ENCODE results near the gene APOBEC2.
"Not testable (repeated sequence)": the region's sequence is repeated elsewhere in the genome, so short reads cannot be mapped to it uniquely, and the experiment has no call there.

The APOBEC2 gene
- total RNA-seq = 0 to 0.88 (median 0) reads per million in 17 experiments

- DNase-seq = no peak
Measured at GRCh38 chr6:41053041-41053440, at the start of gene APOBEC2. Gene APOBEC2 (plus strand): TSS chr6:41053202. CDS start chr6:41053348, 146 bp downstream.

DNA sequence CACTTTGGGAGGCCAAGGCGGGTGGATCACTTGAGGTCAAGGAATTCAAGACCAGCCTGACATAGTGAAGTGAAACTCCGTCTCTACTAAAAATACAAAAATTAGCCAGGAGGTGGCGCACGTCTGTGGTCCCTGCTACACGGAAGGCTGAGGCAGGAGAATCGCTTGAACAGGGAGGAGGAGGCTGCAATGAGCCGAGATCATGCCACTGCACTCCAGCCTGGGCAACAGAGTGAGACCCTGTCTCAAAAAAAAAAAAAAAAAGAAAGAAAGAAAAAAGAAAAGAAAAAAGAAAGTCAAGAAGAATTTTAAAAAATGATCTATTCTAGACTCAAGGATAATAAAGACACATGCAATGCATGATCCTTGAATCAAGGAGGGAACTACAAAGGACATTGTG is 46.8 kb upstream of the APOBEC2 start:
- DNase-seq = peak; percentile 80 to 90 (median 85)

DNA sequence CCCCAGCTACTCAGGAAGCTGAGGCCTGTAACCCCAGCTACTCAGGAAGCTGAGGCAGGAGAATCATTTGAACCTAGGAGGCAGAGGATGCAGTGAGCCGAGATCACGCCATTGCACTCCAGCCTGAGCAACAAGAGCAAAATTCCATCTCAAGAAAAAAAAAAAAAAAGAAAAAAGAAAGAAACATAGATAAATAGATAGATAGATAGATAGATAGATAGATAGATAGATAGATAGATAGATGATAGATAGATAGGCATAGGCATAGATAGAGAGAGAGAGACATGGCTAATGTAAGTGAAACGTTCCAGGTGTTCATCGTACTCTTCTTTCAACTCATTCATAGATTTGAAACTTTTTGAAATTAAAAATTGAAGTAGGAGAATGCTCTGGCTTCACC is 46.0 kb upstream of the APOBEC2 start:
- not testable (repeated sequence) for DNase-seq

DNA sequence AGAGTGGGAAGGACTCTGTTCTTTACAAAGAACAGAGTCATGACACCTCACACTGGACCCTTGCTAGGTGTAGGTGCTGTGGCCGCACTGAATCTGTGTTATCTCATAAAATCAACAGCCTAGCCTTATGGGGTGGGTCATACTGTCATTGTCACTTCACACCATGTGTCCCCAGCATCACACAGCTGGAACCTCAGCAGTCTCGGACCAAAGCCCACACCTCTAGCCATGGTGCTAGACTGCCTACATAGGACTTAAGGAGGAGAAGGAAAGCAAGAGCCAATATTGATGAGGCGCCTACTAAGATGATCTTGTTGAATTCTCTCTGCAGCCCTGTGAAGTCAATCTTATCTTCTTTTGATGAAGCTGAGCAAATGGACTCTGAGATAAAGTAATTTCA is 45.0 kb upstream of the APOBEC2 start:
- DNase-seq = peak in 1 of 4 experiments; percentile 33

GRCh38 chr6:41009669-41010068 is 43.3 kb upstream of the APOBEC2 start:
- no peak for DNase-seq

DNA sequence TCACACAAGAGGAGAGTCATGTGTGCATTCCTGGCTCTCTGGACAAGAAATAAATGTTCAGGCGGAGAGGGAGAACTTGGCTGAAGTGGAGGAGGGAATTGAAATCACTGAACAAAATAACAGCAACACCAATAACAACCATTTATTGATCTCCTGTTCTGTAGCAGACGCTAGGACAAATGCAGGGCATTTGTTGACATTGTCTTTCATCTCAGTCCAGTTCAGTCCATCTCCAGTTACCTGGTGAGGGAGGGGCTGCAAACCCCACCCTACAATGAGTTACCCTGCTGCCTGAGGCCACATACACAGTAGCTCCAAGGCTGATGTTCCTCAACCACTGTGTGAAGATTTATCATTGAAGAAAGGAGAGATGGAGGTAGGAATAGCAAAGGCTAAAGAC is 41.3 kb upstream of the APOBEC2 start:
- DNase-seq = no peak

DNA sequence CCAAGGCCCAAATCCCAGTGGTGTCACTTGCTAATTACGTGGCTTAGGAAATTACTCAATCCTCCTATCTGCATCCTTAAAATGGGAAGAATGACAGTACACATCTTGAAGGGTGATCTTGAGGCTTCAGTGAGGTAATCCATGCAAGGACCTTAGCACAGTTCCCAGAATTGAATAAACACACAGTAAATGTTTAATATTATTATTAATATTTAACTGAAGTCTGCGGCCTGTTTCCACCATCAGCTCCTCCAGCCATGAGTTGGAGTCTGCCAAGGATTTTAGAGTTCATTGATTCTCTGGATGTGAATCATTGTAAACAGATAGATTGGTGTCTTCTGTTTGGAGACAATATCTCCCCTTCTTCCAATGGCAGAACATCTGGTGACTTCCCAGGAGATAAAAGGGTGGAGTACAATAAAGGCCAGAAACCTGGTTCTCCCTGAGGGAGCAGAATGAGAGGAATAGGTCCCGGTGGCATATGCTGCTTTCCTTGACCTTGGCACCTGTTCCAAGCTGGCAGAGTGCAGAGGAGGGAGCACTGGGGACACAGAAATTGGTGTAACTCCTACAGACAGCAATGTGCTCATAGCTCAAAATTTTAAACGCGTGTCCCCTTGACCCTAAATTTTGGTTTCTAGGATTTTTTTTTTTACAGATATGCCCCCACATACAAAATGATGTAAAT is 39.4 kb upstream of the APOBEC2 start:
- DNase-seq = peak in 3 of 4 experiments; percentile 13 to 54 (median 47)

DNA sequence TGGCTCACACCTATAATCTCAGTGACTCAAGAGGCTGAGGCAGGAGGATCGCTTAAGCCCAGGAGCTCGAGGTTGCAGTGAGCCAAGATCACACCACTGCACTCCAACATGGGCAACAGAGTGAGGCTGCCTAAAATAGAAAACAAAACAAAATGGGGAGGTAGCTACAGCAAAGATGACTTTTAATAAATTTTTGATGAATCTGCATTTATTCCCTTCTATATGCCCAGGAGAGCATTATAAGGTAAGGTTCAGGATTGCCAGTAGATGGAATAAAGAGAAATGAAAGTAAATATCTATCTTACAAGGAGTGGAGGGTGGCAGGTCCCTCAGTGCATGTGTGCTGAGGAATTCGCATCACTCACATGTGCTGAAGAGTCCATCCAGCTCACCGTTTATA is 38.2 kb upstream of the APOBEC2 start:
- no peak for DNase-seq

DNA sequence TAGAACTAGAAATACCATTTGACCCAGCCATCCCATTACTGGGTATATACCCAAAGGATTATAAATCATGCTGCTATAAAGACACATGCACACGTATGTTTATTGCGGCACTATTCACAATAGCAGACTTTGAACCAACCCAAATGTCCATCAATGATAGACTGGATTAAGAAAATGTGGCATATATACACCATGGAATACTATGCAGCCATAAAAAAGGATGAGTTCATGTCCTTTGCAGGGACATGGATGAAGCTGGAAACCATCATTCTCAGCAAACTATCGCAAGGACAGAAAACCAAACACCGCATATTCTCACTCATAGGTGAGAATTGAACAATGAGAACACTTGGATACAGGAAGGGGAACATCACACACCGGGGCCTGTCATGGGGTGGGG is 37.1 kb upstream of the APOBEC2 start:
- DNase-seq = not testable (repeated sequence)

DNA sequence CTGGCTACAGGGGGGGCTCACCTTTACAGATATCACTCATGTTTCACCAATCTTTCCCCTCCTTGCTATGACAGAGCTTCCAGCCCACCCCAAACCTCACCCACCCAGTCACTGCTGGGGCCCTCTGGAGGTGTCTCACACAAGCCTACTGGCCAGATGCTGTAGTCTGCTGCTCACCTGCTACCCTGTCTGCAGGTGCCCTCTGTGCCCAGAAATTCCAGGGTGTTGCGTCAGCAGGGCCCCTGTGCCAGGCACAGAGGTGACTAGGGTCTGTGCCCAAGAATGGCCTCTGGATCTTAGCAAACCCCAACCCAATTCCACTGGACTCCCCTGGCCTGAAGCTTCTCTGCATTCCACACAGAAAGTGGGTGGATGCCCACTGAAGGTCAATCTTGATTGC is 35.3 kb upstream of the APOBEC2 start:
- DNase-seq = no peak

DNA sequence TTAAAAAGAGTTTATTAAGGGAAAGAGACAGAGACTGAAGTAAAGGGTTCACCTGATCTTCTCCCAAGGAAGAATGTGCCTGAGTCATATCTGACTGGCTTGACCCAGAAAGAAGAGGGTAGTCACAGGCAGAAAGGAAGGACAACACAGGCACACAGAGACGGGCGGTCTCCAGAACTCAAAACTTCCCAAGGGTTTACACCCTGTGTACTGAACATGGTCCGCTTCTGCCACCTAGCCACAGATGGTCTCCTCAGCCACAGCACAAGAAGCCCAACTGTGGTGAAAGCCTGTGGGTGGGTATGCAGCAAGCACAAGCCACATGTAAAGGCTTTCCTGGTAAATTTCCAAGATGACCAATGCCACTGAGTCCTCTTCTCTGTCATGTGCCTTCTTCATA is 31.2 kb upstream of the APOBEC2 start:
- no peak for DNase-seq

- DNase-seq = no peak
Measured at GRCh38 chr6:41022294-41022693, 30.7 kb upstream of the APOBEC2 start.

DNA sequence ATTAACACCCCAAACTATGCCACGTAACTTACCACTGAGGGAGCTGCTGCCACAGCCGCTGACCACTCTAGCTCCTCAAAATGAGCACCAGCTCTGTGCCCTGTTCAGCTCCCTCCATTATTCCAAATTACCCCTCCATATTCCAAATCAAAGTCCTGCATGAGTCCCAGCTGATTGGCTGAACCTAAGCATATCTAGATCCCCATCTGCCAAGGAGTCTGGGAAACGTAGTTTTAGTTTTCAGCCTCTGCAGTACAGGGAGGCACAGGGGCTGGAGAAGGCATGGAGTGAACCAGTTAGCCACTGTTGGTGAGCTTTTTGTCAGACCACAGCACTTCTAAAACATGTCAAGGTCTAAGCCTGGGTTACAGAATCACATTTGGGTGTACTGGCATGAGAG is 29.9 kb upstream of the APOBEC2 start:
- no peak for DNase-seq

- DNase-seq = no peak
Measured at GRCh38 chr6:41025966-41026530, 27.0 kb upstream of the APOBEC2 start.

- no peak for DNase-seq
Measured at GRCh38 chr6:41027241-41027640, 25.8 kb upstream of the APOBEC2 start.

GRCh38 chr6:41027799-41028560 is 25.0 kb upstream of the APOBEC2 start:
- peak; percentile 78 to 92 (median 90) for DNase-seq

DNA sequence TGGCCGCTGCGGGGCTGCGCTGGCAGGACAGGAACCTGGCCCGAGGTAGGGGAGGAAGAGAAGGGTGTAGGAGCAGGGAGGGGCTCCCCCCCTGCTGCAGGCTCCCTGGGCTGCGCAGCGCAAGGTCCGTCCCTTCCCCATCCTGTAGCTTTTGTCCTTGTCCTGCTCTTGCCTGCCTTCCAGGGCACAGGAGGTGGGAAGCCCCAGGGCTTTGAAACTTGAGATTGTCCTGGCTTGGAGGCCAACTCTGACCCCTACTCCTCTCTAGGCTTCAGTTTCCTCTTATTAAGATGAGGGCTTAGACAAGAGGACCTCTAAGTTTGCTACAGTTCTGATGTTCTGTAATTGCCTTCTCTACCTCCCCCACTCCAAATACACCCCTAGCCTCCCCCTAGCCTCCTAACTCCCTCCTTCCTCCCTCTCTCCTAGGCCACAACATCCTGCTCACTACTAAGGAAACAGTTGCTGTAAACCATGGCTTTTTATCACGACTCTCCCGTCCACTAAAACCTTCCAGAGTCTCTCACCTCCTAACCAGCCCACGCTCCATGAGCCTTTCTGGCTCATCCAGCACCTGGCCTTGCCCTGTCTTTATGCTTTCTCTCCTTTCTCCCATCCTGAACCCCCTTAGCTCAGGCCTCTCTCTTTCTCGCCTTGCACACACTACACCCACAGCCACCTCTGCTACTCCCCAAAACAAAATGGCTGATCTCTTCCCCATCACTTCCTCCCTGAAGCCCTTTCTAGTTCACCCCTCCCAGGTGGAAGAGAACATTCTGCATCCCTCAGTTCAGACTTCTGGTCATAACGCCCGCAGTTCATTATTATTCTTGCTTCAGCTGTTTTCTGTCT is 24.2 kb upstream of the APOBEC2 start:
- DNase-seq = no peak

- no peak for DNase-seq
Measured at GRCh38 chr6:41032830-41033229, 20.2 kb upstream of the APOBEC2 start.

DNA sequence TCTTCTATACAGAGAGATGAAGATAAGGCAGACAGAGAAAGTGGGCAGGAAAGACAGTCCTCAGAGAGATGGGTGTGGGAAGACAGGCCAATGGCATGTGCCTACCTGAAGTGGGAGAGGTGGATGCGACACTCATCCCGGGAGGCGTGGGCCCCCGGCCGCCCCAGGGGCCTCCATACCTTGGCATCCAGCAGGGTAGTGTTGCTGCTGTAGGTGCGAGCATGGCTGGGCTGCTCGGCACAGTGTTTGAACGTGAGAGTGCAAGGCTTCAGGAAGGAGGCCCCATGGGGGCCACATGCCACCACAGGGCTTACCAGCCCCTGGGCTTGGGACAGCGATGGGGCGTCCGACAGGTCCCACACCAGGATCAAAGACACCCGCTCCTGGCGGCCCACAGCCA is 19.2 kb upstream of the APOBEC2 start:
- DNase-seq = no peak

DNA sequence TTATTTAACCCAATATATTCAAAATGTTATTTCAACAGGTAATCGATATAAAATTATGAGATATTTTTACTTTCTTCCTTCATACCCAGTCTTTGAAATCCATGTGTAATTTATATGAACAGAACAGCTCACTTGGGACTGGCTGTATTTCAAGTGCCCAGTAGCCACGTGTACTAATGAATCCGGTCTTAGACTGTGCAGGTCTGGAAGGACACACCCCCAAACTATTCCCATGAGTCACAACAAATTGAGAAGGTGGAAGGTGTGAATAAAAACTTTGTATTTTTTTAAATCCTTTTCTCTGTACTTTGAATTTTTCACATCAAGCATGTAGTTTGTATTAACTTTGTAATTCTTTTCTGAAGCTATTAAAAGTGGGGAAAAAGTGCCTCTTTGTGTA is 16.8 kb upstream of the APOBEC2 start:
- no peak for DNase-seq

GRCh38 chr6:41036601-41037000 is 16.4 kb upstream of the APOBEC2 start:
- no peak for DNase-seq

GRCh38 chr6:41037107-41037900 is 15.7 kb upstream of the APOBEC2 start:
- no peak for DNase-seq

Measured in suppressor macrophage (primary cell).